Measurements from ENCODE around the gene MOSMO.

Gene MOSMO

DNA sequence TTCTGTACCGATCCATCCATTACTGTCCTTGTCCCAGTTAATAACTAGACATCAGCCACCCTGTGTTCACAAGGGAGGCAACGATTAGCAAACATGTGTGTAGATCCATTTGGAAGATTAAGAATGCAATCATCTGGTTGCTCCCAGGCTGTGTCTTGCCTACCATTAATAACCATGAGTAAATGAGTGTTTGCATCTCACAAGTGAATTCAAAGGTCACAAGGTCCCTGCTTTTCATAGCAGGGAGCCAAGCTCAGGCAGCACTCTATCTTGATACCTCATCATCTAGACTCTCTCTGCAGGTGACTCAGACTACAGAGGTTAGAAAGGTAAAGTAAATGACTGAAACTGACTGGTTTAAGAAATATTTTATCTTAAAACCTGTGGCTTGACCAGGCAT, 109.7 kb downstream of the MOSMO start:
- no peaks in the 10 kb centered on the region for H3K36me3 Mint-ChIP-seq (ENCODE audit: low read depth)
- no peaks in the 10 kb centered on the region for H3K9me3 Mint-ChIP-seq
- peaks cover 20% of the 10 kb centered on the region for H3K27me3 Mint-ChIP-seq (ENCODE audit: low read depth, poor library complexity)
- no peak overlapping the region for H3K4me3 Mint-ChIP-seq
- no peak for DNase-seq
- H3K27ac Mint-ChIP-seq: no peak overlapping the region
- H3K4me1 Mint-ChIP-seq: no peaks in the 10 kb centered on the region
- TF ChIP-seq, protein P1, sequence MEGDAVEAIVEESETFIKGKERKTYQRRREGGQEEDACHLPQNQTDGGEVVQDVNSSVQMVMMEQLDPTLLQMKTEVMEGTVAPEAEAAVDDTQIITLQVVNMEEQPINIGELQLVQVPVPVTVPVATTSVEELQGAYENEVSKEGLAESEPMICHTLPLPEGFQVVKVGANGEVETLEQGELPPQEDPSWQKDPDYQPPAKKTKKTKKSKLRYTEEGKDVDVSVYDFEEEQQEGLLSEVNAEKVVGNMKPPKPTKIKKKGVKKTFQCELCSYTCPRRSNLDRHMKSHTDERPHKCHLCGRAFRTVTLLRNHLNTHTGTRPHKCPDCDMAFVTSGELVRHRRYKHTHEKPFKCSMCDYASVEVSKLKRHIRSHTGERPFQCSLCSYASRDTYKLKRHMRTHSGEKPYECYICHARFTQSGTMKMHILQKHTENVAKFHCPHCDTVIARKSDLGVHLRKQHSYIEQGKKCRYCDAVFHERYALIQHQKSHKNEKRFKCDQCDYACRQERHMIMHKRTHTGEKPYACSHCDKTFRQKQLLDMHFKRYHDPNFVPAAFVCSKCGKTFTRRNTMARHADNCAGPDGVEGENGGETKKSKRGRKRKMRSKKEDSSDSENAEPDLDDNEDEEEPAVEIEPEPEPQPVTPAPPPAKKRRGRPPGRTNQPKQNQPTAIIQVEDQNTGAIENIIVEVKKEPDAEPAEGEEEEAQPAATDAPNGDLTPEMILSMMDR (IDR thresholded peaks at IDR 0.05): no peak

DNA sequence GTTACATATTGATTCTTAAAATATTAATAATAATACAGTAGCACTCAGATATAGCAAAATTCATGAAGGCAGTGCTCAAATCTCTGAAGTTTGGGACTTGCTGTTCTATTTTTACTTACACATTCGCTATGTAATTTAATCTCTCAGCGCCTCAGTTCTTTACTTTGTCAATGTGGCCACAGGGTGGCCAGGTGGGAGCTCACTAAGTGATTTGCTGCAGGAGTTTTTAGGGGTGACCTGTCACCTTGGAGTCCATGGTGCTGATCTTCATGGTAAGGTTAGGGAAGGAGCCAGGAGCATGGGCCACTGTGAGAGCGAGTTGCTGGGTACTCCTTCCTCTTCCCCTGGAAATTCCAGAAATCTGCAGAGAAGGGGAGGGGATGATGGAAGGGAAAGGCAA, 112.5 kb downstream of the MOSMO start:
- DNase-seq: no peak
- Mint-ChIP-seq H3K4me1 (no peaks in the 10 kb centered on the region), H3K4me3 (no peak overlapping the region), H3K27me3 (ENCODE audit: low read depth, poor library complexity) (peaks cover 25% of the 10 kb centered on the region), H3K9me3 (no peaks in the 10 kb centered on the region), H3K36me3 (ENCODE audit: low read depth) (no peaks in the 10 kb centered on the region), H3K27ac (no peak overlapping the region)
- TF ChIP-seq, protein P1 (IDR thresholded peaks at IDR 0.05): no peak

DNA sequence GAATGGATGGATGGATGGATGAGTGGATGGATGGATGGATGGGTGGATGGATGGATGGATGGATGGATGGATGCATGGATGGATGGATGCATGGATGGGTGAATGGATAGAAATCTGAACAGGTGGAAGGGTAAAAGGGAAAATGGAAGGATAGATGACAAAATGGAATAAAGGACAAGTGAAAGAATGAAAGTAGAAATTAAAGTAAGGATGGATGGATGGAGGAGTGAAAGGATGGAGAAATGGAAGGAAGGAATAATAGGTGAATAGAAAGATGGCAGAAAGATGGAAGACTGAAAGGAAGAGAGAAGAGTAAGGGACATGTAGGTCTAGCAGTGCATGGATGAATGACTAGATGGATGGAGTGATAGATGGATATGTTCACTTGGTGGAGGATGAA, 114.3 kb downstream of the MOSMO start:
- Mint-ChIP-seq H3K4me3 (no peak overlapping the region), H3K27me3 (ENCODE audit: low read depth, poor library complexity) (peaks cover 30% of the 10 kb centered on the region), H3K4me1 (no peaks in the 10 kb centered on the region), H3K27ac (no peak overlapping the region), H3K9me3 (no peaks in the 10 kb centered on the region), H3K36me3 (ENCODE audit: low read depth) (no peaks in the 10 kb centered on the region)
- TF ChIP-seq, protein P1 (IDR thresholded peaks at IDR 0.05): no peak
- no peak for DNase-seq

DNA sequence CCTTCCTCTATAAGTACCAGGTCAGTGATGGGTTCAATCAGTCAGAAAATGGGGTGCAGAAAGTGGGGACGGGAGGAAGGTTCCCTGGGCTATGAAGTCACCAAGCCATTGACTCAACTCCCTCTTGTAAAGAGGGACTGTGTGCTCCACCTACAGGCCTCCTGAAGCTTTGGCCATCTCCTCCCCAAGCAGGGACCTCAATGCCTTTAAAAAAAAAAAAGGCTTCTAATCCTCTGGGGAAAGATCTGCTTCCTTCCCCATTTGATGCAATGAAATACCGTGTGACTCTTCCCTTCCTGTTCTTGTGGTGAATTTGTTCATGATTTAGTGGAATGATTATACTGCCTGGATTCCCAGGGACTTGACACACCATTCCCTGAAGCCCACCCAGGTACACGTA, 115.2 kb downstream of the MOSMO start:
- Mint-ChIP-seq H3K4me3 (no peak overlapping the region), H3K4me1 (no peaks in the 10 kb centered on the region), H3K27ac (no peak overlapping the region), H3K9me3 (peaks cover 5% of the 10 kb centered on the region), H3K36me3 (ENCODE audit: low read depth) (no peaks in the 10 kb centered on the region), H3K27me3 (ENCODE audit: low read depth, poor library complexity) (peaks cover 30% of the 10 kb centered on the region)
- DNase-seq: no peak
- TF ChIP-seq, protein P1 (IDR thresholded peaks at IDR 0.05): no peak

DNA sequence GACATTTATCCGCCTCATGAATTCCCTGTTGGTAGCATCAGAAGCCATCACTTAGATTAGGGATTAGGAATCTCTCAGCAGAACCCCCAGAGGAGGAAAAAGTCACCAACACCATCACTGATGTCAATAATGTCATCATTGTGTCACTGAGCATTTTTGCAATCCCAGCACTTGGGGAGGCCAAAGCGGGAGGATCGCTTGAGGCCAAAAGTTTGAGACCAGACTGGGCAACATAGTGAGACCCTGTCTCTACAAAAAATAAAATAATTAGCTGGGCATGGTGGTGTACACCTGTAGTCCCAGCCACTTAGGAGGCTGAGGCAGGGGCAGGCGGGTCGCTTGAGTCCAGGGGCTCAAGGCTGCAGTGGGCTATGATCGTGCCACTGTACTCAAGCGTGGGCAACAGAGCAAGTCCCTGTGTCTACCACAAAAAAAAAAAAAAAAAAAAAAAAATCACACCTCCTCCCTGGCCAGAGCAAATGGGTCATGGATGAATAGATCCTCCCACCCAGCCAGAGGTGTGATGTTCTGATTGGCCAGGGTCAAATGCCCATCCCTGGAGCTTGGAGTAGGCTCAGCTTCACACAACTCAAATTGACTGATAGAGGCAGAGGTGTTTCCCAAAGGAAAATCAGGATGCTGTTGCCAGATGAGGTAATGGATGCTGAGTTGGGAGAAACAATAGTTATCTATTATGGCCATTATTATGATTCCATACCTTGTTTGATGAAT, 116.0 kb downstream of the MOSMO start:
- no peak for DNase-seq
- H3K4me1 Mint-ChIP-seq: no peaks in the 10 kb centered on the region
- TF ChIP-seq, protein P1 (IDR thresholded peaks at IDR 0.05): no peak
- no peak overlapping the region for H3K4me3 Mint-ChIP-seq
- H3K36me3 Mint-ChIP-seq (ENCODE audit: low read depth): no peaks in the 10 kb centered on the region
- no peak overlapping the region for H3K27ac Mint-ChIP-seq
- H3K27me3 Mint-ChIP-seq (ENCODE audit: low read depth, poor library complexity): peaks cover 35% of the 10 kb centered on the region
- H3K9me3 Mint-ChIP-seq: peaks cover 6% of the 10 kb centered on the region
